ENCODE measurements around the gene GRM2.

GRM2 gene

DNA sequence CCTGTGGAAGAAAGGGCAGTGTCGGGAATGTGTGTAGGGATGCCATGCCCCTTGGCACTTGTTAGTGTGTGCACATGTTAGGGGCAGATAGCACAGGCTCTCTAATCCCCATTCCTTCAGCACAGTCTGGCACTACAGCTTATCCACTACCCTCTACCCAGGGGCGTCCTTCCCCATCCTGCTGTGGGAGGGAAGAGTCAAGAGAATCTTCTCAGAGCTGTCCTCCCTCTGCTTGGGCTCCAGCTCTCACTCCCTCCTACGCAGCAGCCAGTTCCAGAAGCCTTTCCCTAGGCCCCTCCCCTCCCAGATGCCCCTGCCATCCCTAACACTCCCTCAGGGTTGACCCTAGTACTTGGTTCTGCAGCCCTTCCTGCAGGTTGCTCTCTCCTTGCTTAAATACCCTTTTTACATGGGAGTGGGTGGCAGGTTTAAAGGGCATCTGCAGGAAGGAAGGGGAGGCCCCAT lies 815 bp upstream of the GRM2 start:
- DNase-seq = no peak

DNA sequence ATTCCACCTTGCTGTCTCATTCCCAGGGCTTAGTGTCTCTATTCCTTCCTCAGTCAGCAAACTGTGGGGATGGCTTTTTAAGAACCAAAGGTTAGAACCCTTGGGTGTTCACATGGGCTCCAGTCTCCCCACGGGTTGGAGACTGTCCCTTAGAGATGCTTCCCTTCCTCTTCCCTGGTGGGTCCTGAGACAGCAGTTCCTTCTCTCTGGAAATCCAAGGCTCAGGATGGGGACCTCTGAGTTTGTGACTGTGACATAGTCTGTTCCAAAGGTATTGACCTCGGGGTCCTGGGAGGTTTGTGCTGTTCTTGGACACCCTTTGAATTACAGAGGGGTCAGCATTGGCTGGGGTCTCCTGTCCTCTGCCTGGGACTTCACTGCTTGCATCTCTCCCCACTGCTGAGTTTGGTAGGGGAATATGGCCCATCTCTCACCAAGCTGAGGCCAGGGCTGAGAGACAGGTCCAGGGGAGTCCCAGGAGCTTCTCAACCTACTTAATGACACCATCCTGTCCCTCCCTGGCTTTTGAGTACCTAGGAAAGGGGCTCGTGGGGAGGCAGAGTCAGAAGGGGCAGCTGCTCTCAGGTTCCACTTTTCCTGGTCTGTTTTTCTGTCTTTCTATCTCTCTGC lies 1.5 kb downstream of the GRM2 start:
- no peak for DNase-seq

DNA sequence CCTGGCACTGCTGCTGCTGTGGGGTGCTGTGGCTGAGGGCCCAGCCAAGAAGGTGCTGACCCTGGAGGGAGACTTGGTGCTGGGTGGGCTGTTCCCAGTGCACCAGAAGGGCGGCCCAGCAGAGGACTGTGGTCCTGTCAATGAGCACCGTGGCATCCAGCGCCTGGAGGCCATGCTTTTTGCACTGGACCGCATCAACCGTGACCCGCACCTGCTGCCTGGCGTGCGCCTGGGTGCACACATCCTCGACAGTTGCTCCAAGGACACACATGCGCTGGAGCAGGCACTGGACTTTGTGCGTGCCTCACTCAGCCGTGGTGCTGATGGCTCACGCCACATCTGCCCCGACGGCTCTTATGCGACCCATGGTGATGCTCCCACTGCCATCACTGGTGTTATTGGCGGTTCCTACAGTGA lies 2.1 kb downstream of the GRM2 start:
- no peak for DNase-seq

DNA sequence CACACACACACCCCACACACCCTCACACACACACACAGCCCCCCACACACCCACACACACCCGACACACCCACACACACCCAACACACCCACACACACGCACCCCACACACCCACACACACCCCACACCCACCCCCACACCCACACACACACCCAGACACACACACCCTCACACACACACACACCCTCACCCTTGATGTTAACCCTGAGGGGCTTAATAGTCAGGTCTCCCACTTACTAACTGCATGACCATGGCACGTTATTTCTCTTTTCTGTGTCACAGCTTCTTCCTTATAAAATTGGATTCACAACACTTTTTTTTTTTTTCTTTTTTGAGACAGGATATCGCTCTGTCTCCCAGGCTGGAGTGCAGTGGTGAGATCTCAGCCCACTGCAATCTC lies 2.8 kb downstream of the GRM2 start:
- no peak for DNase-seq

DNA sequence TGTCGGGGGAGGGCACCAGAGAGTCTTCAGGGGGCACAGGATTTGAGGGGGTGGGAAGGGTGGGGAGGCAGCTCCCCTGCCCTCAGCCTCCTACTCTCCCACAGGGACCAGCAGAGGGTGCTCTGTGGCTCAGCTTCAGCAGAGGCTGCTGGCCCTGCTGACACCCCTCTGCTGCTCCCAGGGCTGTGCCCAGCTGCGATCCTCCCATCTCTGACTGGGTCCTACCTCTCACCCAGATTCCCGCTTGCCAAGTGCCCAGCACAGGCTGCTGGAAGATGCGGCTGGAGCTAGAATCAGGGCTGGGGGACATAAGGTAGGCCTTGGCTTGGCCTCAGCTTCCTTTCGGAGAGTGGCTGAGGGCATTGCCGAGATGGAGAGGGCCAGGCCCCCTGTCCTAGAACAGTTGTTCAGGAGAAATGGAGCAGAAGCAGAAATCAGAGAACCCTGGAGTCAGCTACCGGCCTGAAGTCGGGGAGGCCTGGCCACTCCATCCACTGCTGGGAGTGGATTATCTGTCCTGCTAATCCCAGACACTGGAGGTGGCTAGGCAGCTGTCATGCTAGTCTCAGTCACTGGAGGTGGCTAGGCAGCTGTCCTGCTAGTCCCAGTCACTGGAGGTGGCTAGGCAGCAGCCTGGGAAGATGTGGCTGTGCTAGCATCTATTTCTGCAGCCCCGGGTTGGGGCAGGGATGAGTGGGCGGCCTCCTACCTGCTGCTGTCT lies 3.9 kb downstream of the GRM2 start:
- no peak for DNase-seq

DNA sequence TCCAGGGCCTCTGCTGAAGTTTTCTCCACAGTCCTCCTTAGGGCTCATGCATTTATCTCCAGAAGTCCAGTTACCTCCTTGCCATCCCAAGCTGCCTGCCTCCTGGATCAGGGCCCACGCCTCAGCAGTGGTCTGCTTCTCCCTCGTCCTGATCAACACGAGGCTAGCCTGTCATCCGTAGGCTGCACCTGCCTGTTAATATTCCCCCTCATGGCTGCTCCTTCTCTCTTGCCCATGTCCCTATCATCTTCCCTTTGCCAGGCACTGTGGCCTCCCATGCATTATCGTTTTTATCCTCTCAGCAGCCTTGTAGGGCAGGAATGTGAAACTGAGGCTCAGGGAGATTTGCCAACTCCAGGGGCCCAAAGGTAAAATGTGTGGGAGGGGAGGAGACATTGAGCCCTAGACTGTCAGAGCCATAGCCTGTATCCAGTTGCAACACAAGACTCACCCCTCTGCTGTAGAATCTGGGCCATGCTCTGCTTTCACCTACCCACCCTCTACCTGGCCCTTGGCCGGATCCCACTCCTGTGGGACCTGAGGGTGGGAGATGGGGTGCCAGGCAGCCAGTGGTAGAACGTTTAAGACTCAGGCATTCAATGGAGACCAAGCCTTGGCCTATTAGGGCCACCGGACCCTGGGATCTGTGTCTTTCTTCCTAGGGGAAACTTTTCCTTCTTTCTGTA lies 4.6 kb downstream of the GRM2 start:
- DNase-seq = no peak

DNA sequence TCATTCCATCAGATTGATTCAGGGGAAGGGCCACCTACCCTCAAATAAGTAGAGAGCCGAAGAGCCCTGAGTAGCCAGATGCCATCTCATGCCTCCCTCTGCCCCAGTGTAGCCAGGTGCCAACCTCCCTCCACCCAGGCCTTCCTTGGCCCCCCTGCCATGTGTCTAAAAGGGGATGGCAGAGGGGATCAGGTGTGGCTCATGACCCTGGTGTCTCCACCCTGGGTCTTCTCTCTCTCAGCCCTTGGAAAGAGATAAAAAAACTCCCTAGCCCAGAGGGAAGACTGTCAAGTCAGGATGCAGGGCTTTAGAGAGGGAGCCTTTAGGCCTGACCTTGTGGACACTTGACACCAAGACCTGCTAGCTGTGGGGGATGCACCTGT lies 5.2 kb downstream of the GRM2 start:
- DNase-seq = no peak

DNA sequence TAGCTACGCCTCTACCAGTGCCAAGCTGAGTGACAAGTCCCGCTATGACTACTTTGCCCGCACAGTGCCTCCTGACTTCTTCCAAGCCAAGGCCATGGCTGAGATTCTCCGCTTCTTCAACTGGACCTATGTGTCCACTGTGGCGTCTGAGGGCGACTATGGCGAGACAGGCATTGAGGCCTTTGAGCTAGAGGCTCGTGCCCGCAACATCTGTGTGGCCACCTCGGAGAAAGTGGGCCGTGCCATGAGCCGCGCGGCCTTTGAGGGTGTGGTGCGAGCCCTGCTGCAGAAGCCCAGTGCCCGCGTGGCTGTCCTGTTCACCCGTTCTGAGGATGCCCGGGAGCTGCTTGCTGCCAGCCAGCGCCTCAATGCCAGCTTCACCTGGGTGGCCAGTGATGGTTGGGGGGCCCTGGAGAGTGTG lies 5.7 kb downstream of the GRM2 start:
- DNase-seq = no peak

DNA sequence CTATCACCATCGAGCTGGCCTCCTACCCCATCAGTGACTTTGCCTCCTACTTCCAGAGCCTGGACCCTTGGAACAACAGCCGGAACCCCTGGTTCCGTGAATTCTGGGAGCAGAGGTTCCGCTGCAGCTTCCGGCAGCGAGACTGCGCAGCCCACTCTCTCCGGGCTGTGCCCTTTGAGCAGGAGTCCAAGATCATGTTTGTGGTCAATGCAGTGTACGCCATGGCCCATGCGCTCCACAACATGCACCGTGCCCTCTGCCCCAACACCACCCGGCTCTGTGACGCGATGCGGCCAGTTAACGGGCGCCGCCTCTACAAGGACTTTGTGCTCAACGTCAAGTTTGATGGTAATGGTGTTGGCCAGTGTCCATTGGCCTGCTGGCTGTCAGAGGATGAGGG lies 6.1 kb downstream of the GRM2 start:
- no peak for DNase-seq

DNA sequence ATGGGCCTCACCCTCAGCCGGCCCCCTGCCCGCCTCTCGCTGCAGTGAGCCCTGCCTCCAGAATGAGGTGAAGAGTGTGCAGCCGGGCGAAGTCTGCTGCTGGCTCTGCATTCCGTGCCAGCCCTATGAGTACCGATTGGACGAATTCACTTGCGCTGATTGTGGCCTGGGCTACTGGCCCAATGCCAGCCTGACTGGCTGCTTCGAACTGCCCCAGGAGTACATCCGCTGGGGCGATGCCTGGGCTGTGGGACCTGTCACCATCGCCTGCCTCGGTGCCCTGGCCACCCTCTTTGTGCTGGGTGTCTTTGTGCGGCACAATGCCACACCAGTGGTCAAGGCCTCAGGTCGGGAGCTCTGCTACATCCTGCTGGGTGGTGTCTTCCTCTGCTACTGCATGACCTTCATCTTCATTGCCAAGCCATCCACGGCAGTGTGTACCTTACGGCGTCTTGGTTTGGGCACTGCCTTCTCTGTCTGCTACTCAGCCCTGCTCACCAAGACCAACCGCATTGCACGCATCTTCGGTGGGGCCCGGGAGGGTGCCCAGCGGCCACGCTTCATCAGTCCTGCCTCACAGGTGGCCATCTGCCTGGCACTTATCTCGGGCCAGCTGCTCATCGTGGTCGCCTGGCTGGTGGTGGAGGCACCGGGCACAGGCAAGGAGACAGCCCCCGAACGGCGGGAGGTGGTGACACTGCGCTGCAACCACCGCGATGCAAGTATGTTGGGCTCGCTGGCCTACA lies 8.5 kb downstream of the GRM2 start:
- no peak for DNase-seq

DNA sequence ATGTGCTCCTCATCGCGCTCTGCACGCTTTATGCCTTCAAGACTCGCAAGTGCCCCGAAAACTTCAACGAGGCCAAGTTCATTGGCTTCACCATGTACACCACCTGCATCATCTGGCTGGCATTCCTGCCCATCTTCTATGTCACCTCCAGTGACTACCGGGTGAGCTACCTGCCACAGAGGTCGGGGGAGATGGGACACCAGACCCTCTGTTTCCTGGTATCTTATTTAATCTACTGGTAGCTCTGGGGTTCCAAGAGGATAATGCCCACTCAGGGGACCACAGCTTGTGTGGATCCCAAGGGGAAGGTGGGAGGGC lies 9.1 kb downstream of the GRM2 start:
- DNase-seq = no peak

DNA sequence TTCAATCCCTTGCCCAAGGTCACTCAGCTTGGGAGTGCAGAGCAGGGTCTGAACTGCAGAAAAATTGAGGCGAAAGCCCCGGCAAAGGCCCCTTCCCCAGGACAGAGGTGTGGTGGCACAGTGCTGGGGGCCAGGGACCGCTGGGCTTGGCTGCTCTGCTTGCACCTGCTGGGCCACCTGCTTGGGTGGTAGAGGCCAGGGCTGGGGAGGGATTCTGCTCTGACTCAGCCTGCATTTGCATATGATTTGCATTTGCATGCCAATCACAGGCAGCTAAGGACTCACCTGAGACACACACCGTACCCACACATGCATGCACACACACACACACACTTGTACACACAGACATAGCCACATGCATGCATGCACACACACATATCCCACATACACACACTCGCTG lies 9.9 kb downstream of the GRM2 start:
- DNase-seq = no peak

DNA sequence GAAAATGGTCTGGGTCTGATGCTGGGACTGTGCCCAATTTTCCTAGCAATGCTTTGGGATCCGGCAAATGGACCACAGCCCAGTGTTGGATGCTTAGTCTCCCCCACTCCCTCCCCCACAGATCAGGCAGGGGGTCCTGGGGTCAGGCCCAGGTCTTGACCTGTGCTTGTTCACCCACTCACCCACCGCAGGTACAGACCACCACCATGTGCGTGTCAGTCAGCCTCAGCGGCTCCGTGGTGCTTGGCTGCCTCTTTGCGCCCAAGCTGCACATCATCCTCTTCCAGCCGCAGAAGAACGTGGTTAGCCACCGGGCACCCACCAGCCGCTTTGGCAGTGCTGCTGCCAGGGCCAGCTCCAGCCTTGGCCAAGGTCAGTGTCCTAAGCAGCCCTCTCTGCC lies 10.6 kb downstream of the GRM2 start:
- no peak for DNase-seq

DNA sequence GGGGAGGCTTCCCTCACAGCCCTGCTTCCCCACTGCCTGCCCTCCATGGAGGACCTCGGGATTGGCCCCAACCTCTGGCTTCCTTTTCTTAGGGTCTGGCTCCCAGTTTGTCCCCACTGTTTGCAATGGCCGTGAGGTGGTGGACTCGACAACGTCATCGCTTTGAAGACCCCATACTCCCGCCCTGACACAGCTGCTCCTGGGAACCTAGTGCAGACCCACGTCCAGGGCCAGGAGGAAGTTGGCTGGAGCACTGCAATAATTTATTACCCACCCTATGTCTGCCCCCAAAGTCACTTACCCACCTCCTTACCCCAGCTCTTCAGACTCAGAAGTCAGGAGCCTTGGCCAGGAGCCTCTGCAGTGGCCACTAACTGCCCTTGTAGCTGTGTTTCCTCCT lies 11.1 kb downstream of the GRM2 start:
- DNase-seq = no peak

DNA sequence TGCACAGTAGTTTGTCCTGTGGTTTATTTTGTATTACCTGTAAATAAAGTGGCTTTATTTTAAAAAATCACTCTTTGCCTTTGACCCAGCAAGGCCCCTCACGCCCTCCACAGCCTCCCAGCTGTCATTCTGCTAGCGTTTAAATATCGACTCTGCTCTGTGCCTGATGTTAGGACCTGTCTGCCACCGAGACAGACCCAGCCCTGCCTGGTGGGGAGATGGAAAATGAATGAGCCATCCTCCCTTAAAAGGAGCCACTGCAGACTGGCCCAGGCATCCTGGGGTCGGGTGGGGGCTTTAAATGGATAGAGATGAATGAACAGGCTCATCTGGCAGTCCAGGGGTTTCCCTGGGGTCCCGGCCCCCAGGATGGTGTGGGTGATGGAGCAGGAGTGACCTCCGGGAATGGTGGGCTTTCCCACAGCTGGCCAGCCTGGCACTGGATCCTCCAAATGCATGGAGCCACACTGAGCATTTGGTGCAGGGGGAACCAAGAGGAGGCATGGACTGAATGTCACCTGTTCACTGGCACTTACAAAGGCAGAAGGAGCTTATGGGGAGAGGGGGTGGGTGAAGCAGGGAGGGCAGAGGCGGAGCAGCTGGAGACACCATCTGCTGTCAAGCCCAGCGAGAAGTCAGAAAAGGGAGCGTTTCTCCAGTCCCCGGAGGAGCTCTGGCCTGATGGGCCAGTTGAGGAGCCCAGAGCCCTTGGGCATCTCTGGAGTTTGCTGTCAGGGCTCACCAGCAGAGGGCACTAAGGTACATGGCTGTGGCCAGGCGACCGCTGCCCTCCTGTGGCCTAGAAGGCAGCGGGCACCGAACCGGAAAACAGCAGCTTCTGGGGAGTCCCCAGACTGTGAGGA lies 11.9 kb downstream of the GRM2 start:
- no peak for DNase-seq

DNA sequence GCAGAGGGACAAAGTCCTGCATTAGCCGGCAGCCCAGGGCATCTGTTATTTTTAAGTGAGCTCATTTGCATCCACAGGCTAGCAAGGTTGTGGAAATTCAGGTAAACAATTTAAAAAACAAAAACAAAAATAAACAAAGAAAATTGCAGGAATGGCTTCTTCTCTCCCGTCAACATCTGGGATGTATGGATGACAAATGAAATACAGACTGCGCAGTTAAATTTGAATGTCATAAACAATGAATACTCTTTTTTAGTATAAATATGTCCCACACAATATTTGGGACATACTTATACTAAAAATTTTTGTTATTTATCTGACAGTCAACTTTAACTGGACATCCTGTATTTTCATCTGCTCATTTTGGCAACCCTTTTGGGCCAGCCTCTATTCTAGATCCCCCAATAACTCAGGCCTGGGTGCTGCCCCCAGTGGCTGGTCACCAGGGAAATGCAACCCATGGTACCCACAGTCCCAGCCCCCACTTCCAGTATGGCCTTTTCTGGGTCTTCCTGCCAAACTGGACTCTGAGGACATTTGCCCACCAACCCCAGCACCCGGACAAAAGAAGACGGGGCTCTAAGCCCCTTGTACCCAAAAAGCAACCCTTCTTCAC lies 12.7 kb downstream of the GRM2 start:
- DNase-seq = no peak

DNA sequence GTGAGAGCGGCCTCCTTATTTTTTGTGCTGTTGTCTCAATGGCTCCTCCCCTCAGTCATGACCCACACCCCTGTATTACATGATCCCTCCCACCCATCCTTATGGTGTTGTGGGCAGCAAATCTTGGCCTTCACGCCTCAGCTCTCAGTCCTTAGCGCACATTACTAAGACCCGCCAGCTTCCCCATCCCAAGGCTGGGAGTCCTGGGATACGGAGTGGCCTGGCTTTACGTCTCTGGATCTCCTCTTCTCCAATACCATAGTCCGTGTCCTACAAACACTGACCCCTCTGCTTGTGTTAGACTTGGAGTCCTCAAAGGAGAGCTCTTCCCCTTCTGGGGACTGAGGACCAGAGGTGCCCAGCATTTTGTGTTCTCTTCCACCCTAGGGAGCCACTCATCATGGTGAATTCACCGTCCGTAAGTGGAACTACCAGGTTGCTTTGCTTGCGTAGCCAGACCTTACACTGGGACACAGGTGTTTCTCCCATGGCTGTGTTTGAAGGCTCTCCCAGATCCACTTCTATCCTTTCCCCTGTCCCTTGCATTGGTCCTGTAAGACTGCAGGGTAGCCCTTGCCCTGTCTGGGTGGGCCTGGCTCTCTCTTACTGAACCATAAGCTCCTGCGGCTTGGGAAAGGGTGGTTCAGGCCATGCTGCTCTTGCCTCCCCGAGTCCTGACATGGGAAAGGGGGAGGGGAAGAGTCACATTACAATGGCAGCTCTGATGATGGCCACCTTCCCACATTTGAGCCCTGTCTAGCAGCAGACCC lies 13.6 kb downstream of the GRM2 start:
- DNase-seq = no peak

DNA sequence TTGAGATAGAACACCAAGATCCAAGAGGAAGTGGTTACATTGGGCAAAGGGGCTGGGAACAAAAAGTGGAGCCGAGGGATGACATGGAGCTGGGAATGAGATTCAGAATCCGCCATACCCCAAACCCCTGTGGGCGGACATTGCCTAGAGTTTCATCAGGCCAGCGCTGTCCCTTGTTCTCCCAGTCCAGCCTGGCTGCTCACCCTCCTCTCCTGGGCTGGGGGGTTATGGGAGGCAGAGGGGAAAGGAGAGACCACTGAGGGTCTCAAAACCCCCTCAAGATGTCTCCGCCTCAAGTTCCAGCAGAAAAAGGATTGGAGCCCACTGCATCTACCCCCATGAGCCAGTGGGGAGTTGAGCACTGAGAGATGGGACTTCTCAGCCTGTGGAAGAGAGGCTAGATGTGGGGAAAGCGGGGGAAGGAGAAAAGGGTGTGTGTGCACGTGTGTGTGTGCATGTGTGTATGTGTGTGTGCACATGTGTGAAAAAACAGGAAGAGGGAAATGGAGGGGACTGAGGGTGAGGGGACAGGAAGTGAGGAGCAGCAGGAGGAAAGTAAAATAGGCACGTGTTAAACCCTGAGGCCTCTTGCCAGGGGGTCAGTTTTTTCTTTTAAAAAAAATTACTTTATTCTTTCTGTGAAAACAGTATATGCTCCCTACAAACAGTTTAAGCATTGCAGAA lies 14.3 kb downstream of the GRM2 start:
- no peak for DNase-seq

DNA sequence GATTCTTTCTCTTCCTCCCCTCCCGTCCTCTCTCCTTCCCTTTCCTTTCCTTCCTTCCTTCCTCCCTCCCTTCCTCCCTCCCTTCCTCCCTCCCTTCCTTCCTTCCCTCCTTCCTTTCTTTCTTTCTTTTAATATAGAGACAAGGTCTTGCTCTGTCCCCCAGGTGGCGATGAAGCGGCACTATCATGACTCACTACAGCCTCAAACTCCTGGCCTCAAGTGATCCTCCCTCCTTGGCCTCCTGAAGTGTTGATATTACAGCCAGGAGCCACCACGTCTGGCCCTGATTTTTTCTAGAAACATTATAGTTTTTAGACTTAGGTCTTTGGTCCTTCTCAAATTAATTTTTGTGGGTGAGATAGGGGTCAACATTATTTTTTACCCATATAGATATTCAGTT lies 15.5 kb downstream of the GRM2 start:
- no peak for DNase-seq

DNA sequence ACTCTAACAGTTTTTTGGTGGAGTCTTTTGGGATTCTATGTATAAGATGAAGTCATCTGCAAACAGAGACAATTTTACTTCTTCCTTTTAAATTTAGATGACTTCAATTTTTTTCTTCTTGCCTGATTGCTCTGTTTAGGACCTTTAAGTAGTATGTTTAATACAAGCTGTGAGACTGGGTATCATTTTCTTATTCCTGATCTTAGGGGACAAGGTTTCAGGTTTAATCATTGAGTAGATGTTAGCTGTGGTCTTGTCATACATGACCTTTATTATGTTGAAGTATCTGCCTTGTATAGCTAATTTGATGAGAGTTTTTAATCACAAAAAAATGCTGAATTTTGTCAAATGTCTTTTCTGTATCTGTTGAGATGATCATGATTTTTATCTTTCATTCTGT lies 20.6 kb downstream of the GRM2 start:
- no peak for DNase-seq

Data from GF-D8 (cell line).